Caco-2 (cell line): ENCODE data around the gene TEX264. TPM values are rescaled to one million over a fixed set of nuclear protein-coding genes. Genes with fewer than 3 reads are reported as not detected.
"Not testable (repeated sequence)": the region's sequence is repeated elsewhere in the genome, so short reads cannot be mapped to it uniquely, and the experiment has no call there.

Experiments
- BruUV-seq: library from RNA; stranded (reverse); fragments of 400-500 nt; replicated peaks from 2 replicates; lab custom pipeline; 2021; lab: Mats Ljungman, UMichigan
- CTCF ChIA-PET: fragments of 300-600 bp; sonication (Branson Sonifier 250); formaldehyde crosslinking; loops from one replicate; lab custom pipeline; 2022; ENCODE audit warnings: antibody characterized with exemption; lab: Charles Lee
- POLR2A ChIA-PET: fragments of 300-600 bp; sonication (Branson Sonifier 250); formaldehyde crosslinking; loops from one replicate; lab custom pipeline; 2022; ENCODE audit warnings: antibody characterized with exemption; lab: Charles Lee
- DNase-seq, 2 experiments: peaks; one replicate each; pipeline versions ENCODE4 v3.0.0 to v3.0.0-alpha.2; 2020 to 2022
- H3K27me3 ChIP-seq: replicated peaks from 2 replicates; pipeline ENCODE4 v1.6.0; 2011; ENCODE audit warnings: low read length; ENCODE audit not compliant: control insufficient read depth, insufficient read depth
- H3K36me3 ChIP-seq: 2 replicates; pipeline ENCODE4 v1.5.1; 2011; ENCODE audit warnings: low read length; ENCODE audit not compliant: control insufficient read depth, insufficient read depth
- H3K4me1 ChIP-seq: fragments of 250-450 bp; sonication (Bioruptor Pico); 2 replicates; pipeline ENCODE4 v1.5.1; 2020; ENCODE audit warnings: mild to moderate bottlenecking
- H3K4me3 ChIP-seq: 2 replicates; pipeline ENCODE4 v1.5.1; 2011; ENCODE audit warnings: low read depth, mild to moderate bottlenecking, control low read depth, low read length
- H3K9me3 ChIP-seq: fragments of 250-450 bp; sonication (Bioruptor Pico); 2 replicates; pipeline ENCODE4 v1.5.1; 2020; ENCODE audit warnings: mild to moderate bottlenecking, moderate library complexity
- H3K27ac Mint-ChIP-seq: one replicate; pipeline ENCODE4 v1.8.0; 2022; ENCODE audit warnings: mixed read lengths; ENCODE audit not compliant: unreplicated experiment
- H3K27me3 Mint-ChIP-seq: one replicate; pipeline ENCODE4 v1.8.0; 2022; ENCODE audit warnings: mixed read lengths; ENCODE audit not compliant: insufficient read depth, unreplicated experiment
- H3K36me3 Mint-ChIP-seq: one replicate; pipeline ENCODE4 v1.8.0; 2022; ENCODE audit warnings: mild to moderate bottlenecking, mixed read lengths; ENCODE audit not compliant: insufficient read depth, unreplicated experiment
- H3K4me1 Mint-ChIP-seq: one replicate; pipeline ENCODE4 v1.8.0; 2022; ENCODE audit warnings: low read depth, mixed read lengths; ENCODE audit not compliant: unreplicated experiment
- H3K4me3 Mint-ChIP-seq: one replicate; pipeline ENCODE4 v1.8.0; 2022; ENCODE audit warnings: mild to moderate bottlenecking, moderate library complexity, mixed read lengths; ENCODE audit not compliant: unreplicated experiment
- H3K9me3 Mint-ChIP-seq: one replicate; pipeline ENCODE4 v1.8.0; 2022; ENCODE audit warnings: mixed read lengths; ENCODE audit not compliant: unreplicated experiment
- intact Hi-C: fragments of 100-400 bp; cut with micrococcal nuclease; formaldehyde crosslinking; loops from one replicate; pipeline ENCODE4 v1.10.0; 2022; ENCODE audit not compliant: unreplicated experiment
- total RNA-seq: library from RNA; stranded (reverse); gene quantifications from 2 replicates; pipeline ENCODE4 v1.2.3, GENCODE V29; 2022
- TF ChIP-seq, protein P1 (sequence below), 2 experiments: fragments of 200-600 bp in 1 of 2; IDR thresholded peaks; 1 replicate in 1 of 2; 2 replicates in 1 of 2; pipeline versions ENCODE4 v1.5.1 to v1.8.0; 2011 to 2022; ENCODE audit warnings: antibody characterized with exemption in 1 of 2, control low read depth in 1 of 2, inconsistent platforms in 1 of 2, low read depth in 1 of 2, low read length in 1 of 2, mild to moderate bottlenecking in 1 of 2, moderate library complexity in 1 of 2; ENCODE audit not compliant: insufficient read depth in 1 of 2, severe bottlenecking in 1 of 2, unreplicated experiment in 1 of 2

TEX264 gene
- total RNA-seq, 1 experiment from 2014 or later = 37.9 TPM

DNA sequence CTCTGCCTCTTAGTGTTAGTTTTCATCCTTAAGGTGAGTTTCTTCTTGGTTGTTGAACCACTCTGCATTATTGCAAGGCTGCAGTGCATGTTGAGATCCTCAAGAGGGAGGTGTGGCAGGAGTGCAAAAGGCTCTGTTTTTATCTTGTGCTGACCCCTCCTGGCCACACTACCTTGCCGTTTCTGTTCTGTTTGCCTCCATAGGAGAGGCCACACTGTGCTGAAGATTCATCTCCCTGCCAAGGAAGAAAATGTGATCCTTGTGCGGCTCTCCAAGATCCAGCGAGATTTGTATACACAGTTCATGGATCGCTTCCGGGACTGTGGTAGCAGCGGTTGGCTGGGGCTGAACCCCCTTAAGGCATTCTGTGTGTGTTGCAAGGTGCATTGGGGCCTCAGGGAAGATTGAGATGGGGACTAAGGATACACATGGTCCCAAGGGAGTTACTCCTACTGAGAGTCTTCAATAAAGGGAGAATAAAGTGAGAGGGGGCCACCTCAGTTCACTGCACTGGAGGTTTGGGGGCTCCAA lies 33.0 kb upstream of the TEX264 start:
- no peaks in the 10 kb centered on the region for H3K27me3 Mint-ChIP-seq
- peak; percentile 73 to 75 for DNase-seq

GRCh38 chr3:51642462-51642861 lies 28.6 kb upstream of the TEX264 start:
- no peaks in the 10 kb centered on the region for H3K9me3 ChIP-seq
- H3K36me3 Mint-ChIP-seq = peaks cover 91% of the 10 kb centered on the region
- no peak overlapping the region for H3K4me3 ChIP-seq
- no peaks in the 10 kb centered on the region for H3K27me3 ChIP-seq
- H3K4me3 Mint-ChIP-seq = no peak overlapping the region
- peak in 1 of 2 experiments; percentile 20 for DNase-seq
- H3K36me3 ChIP-seq = peaks cover 6% of the 10 kb centered on the region
- TF ChIP-seq, protein P1, sequence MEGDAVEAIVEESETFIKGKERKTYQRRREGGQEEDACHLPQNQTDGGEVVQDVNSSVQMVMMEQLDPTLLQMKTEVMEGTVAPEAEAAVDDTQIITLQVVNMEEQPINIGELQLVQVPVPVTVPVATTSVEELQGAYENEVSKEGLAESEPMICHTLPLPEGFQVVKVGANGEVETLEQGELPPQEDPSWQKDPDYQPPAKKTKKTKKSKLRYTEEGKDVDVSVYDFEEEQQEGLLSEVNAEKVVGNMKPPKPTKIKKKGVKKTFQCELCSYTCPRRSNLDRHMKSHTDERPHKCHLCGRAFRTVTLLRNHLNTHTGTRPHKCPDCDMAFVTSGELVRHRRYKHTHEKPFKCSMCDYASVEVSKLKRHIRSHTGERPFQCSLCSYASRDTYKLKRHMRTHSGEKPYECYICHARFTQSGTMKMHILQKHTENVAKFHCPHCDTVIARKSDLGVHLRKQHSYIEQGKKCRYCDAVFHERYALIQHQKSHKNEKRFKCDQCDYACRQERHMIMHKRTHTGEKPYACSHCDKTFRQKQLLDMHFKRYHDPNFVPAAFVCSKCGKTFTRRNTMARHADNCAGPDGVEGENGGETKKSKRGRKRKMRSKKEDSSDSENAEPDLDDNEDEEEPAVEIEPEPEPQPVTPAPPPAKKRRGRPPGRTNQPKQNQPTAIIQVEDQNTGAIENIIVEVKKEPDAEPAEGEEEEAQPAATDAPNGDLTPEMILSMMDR (IDR thresholded peaks at IDR 0.05; ENCODE audit: insufficient read depth in 1 of 2, low read depth in 1 of 2, low read length in 1 of 2, severe bottlenecking in 1 of 2, unreplicated experiment in 1 of 2) = peak in 1 of 2 experiments; percentile 41
- ChIA-PET CTCF (interaction anchor here (0.6 to 3.2 kb wide), 6 partner anchors 17 to 770 kb away, joined by 3 to 20 read pairs (median 8); no protein-coding TSS in a partner anchor), POLR2A (no interaction called here)
- H3K27ac Mint-ChIP-seq = no peak overlapping the region
- no peaks in the 10 kb centered on the region for H3K4me1 Mint-ChIP-seq
- H3K27me3 Mint-ChIP-seq = no peaks in the 10 kb centered on the region
- no TSS peak for BruUV-seq
- peaks cover 3% of the 10 kb centered on the region for H3K4me1 ChIP-seq
- H3K9me3 Mint-ChIP-seq = no peaks in the 10 kb centered on the region
- intact Hi-C loops = loop anchor here (1.0 kb wide), 2 partner anchors 27 to 40 kb away; no protein-coding TSS in a partner anchor

More for the DNA sequence above, 33.0 kb upstream of the TEX264 start:
- Histone ChIP-seq H3K27me3 (no peaks in the 10 kb centered on the region), H3K4me3 (no peak overlapping the region), H3K36me3 (peaks cover 2% of the 10 kb centered on the region), H3K9me3 (no peaks in the 10 kb centered on the region), H3K4me1 (peaks cover 10% of the 10 kb centered on the region)
- CTCF ChIA-PET = interaction anchor here (1.0 to 1.8 kb wide), 3 partner anchors 31 to 138 kb away, joined by 4 to 9 read pairs (median 7); partner anchors contain the start of gene DCAF1
- intact Hi-C loops = loop anchor here (1.0 kb wide), 2 partner anchors 31 to 136 kb away; no protein-coding TSS in a partner anchor
- H3K4me1 Mint-ChIP-seq = no peaks in the 10 kb centered on the region
- POLR2A ChIA-PET = no interaction called here
- peaks cover 83% of the 10 kb centered on the region for H3K36me3 Mint-ChIP-seq
- no peak overlapping the region for H3K4me3 Mint-ChIP-seq
- no peak overlapping the region for H3K27ac Mint-ChIP-seq
- no peaks in the 10 kb centered on the region for H3K9me3 Mint-ChIP-seq
- TF ChIP-seq, protein P1 (IDR thresholded peaks at IDR 0.05; ENCODE audit: insufficient read depth in 1 of 2, low read depth in 1 of 2, low read length in 1 of 2, severe bottlenecking in 1 of 2, unreplicated experiment in 1 of 2) = peak; percentile 96 to 98
- BruUV-seq = no TSS peak

DNA sequence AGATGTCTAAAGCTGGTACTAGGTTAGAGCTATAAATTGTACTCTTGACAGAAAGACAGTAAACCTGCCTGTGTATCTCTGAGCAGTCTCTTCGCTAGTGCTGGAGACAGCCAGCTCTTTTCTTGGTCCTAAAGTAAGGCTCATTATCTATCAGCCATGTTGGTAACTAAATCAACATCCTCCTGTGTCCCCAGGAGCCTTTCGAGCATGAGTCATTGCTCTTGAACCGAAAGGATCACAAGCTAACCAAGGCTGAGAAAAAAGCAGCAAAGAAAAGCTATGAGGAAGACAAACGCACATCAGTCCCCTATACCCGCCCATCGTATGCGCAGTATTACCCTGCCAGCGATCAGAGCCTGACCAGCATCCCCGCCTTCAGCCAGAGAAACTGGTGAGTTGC lies 25.0 kb upstream of the TEX264 start:
- H3K27ac Mint-ChIP-seq = no peak overlapping the region
- no peaks in the 10 kb centered on the region for H3K4me1 Mint-ChIP-seq
- POLR2A ChIA-PET = no interaction called here
- no TSS peak for BruUV-seq
- H3K4me3 Mint-ChIP-seq = no peak overlapping the region
- CTCF ChIA-PET = interaction anchor here (1.1 kb wide), 1 partner anchor 145 kb away, joined by 3 read pairs; no protein-coding TSS in a partner anchor
- H3K27me3 Mint-ChIP-seq = no peaks in the 10 kb centered on the region
- intact Hi-C loops = no loop called here
- no peaks in the 10 kb centered on the region for H3K9me3 ChIP-seq
- no peak overlapping the region for H3K4me3 ChIP-seq
- H3K27me3 ChIP-seq = no peaks in the 10 kb centered on the region
- TF ChIP-seq, protein P1 (IDR thresholded peaks at IDR 0.05; ENCODE audit: insufficient read depth in 1 of 2, low read depth in 1 of 2, low read length in 1 of 2, severe bottlenecking in 1 of 2, unreplicated experiment in 1 of 2) = no peak
- H3K9me3 Mint-ChIP-seq = peaks cover 9% of the 10 kb centered on the region
- DNase-seq = no peak
- peaks cover 4% of the 10 kb centered on the region; the same call in 1 of the 2 replicates for H3K36me3 ChIP-seq
- H3K36me3 Mint-ChIP-seq = peaks cover 93% of the 10 kb centered on the region
- no peaks in the 10 kb centered on the region for H3K4me1 ChIP-seq

DNA sequence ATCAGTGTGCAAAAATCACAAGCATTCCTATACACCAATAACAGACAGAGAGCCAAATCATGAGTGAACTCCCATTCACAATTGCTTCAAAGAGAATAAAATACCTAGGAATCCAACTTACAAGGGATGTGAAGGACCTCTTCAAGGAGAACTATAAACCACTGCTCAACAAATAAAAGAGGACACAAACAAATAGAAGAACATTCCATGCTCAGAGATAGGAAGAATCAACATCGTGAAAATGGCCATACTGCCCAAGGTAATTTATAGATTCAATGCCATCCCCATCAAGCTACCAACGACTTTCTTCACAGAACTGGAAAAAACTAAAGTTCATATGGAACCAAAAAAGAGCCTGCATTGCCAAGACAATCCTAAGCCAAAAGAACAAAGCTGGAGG lies 18.9 kb upstream of the TEX264 start:
- H3K9me3 ChIP-seq, POLR2A ChIA-PET, H3K36me3 ChIP-seq, H3K27me3 ChIP-seq, H3K4me3 ChIP-seq, DNase-seq, H3K4me1 ChIP-seq, H3K4me3 Mint-ChIP-seq, H3K4me1 Mint-ChIP-seq, BruUV-seq, intact Hi-C loops, H3K27ac Mint-ChIP-seq, H3K27me3 Mint-ChIP-seq: not testable (repeated sequence)
- Mint-ChIP-seq H3K36me3 (peaks cover 86% of the 10 kb centered on the region), H3K9me3 (peaks cover 20% of the 10 kb centered on the region)
- CTCF ChIA-PET = interaction anchor here (0.8 kb wide), 1 partner anchor 30 kb away, joined by 3 read pairs; no protein-coding TSS in a partner anchor

DNA sequence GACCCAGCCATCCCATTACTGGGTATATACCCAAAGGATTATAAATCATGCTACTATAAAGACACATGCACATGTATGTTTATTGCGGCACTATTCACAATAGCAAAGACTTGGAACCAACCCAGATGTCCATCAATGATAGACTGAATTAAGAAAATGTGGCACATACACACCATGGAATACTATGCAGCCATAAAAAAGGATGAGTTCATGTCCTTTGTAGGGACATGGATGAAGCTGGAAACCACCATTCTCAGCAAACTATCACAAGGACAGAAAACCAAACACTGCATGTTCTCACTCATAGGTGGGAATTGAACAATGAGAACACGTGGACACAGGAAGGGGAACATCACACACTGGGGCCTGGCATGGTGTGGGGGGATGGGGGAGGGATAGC lies 17.6 kb upstream of the TEX264 start:
- CTCF ChIA-PET, H3K36me3 ChIP-seq, H3K27me3 ChIP-seq, H3K4me3 Mint-ChIP-seq, H3K27me3 Mint-ChIP-seq, POLR2A ChIA-PET, H3K9me3 ChIP-seq, H3K4me3 ChIP-seq, H3K4me1 Mint-ChIP-seq, DNase-seq, H3K4me1 ChIP-seq, BruUV-seq, intact Hi-C loops, H3K27ac Mint-ChIP-seq: not testable (repeated sequence)
- Mint-ChIP-seq H3K36me3 (peaks cover 86% of the 10 kb centered on the region), H3K9me3 (peaks cover 20% of the 10 kb centered on the region)
